GM19193 (cell line): ENCODE measurements around the gene ACVR1.

Experiments used
- POLR2A ChIP-seq: IDR thresholded peaks from 4 replicates; pipeline ENCODE4 v1.6.1; 2011; ENCODE audit not compliant: insufficient read depth, insufficient read length; ENCODE audit errors: extremely low read depth

The ACVR1 gene

DNA sequence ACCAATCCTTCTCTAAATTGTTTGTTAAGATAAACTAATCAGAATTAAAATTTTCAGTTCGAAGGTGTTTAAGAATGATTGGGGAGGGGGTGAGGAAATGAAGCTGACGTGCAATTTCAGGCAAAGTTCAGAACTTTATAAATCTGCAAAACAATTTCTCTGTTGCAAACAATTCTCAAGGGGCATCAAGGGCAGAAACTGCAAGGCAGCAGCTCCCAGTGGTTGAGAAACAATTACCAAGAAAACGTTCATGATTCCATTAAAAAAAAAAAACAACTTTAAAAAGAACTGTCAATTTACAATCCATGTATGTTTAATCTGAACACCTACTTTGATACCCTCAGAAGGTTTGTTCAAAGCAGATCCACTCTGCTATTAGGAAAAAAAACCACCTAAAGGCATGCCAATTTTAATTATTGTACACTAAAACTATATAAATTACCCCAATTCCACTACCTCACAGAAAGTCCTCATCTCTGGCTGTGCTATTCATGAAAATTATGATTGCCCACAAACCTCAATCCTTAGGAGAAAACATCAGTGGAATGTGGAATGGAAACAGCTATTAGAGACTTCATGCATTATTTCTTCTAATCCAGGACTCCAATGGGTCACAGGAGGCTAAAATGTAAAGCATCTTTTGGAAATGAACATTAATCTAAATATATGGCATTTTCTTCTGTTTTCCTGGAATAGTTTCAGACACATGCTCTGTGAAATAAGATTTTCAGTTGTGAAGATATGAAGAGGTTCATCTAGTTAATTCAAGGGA is 127.6 kb downstream of the ACVR1 start:
- no peak for TF ChIP-seq POLR2A

DNA sequence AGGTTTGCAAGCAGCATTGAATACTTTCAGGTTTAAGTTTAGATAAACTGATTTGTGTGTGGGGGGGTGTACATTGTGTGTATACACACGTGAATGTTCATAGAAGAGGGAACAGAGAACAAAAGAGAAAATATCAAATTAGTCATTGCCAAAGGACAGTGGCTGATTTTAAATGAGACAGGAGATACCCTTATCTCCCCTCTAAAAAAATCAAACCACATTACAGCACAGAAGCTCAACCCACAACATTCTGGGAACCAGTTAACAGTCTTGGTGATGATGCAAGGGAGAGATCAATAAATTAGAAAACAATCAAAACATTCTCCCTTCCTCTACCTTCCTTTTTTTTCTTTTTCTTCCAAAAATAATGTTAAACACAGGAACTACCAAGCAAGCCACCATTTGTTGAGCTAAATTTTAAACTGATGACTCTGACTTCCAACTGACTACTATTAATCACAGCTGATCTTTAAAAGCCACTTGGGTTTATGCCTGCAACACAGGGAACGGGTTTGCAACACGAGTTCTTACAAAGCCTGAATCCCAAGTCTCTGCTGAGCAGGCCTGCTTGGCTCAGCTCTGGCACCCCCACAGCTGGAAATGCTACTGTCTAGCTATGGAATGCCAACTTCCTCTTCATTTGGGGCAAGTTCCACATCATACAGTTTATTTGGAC is 128.3 kb downstream of the ACVR1 start:
- no peak for TF ChIP-seq POLR2A

DNA sequence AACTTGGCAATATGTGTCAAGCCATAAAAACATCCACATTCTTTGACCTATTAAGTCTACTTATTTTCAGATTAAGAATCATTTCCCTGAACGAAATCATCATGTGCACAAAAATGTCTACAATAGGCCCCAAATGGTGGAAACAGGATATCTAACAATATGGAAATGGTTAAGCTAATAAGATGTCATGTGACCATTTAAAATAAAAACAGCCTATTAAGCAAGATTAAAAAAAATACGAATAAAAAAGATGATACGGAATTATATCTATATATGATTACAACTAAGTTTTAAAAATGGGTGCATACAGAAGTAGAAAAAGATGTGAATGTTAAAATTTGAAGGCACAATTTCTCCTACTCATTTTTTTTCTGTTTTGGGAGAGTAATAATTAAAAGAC is 128.8 kb downstream of the ACVR1 start:
- TF ChIP-seq POLR2A, result no peak

DNA sequence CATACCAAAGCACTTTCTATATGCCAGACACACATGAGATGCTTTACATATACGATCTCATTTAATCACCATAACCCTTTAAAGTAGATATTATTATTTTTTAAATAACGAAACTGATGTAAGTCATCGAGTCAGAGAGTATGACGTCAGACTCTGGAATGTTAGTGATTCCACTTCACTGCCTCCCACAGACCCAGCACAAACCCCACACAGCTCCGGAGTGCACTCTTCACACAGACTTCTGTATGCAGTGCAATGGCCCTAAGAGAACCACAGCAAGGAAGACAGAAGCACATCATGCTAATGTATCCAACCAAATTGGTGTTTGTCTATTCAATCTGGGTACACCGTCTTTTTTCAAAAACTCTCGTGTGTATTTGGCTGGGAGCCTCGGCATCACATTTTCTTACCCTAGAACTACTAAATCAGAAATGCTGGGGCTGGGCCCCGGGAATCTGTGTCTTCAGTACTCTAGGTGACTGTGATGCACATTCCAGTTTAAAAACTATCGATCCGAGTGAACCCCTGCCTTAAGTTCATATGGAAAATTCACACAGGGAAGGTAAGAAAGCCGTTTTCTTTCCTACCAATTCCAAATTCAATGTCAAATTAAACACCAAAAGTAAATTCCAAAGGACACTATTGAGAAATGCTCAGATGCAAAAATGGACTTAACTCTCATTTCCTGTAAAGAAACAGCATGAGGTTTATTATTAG is 129.7 kb downstream of the ACVR1 start:
- no peak for TF ChIP-seq POLR2A

DNA sequence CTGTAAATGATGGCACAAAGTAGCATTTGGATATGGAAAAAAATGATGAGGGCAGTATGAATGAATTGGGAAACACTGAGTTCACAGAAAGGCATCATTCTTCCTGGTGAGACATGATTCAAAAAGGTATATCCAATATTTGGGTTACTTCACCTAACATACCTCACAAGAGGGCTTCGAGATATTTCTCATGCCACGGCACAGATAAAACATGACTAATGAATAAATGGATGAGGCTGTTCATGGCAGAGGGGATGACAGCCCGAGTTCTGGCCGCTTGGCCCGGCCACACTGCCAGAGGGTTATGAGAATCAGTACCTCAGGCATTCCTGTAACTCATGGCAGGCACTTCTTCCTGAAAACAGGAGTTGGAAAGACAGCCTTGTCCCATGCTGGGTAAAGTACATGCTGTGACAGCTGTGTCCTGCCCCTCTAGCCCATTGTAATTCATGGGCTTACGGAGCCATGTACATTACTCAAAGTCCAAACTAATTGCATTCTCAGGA is 131.5 kb downstream of the ACVR1 start:
- TF ChIP-seq POLR2A, result no peak

DNA sequence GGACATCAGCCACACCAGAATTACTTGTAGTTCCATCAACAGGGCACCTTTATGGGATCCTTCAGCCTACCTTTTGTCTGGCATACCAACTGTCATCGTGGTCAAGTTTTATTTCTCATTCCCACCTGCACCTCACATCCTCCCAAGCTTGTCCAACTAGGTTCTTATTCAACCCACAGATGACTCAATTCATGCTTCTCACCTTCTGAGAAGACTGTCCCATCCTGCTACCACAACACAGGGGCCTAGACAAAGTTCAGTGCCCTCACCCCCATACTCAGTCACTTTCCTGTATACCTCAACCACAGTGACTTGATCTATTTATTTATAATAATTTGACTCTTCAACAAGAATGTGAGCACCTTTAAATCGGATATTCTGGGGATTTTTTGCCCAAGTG is 133.1 kb downstream of the ACVR1 start:
- no peak for TF ChIP-seq POLR2A

DNA sequence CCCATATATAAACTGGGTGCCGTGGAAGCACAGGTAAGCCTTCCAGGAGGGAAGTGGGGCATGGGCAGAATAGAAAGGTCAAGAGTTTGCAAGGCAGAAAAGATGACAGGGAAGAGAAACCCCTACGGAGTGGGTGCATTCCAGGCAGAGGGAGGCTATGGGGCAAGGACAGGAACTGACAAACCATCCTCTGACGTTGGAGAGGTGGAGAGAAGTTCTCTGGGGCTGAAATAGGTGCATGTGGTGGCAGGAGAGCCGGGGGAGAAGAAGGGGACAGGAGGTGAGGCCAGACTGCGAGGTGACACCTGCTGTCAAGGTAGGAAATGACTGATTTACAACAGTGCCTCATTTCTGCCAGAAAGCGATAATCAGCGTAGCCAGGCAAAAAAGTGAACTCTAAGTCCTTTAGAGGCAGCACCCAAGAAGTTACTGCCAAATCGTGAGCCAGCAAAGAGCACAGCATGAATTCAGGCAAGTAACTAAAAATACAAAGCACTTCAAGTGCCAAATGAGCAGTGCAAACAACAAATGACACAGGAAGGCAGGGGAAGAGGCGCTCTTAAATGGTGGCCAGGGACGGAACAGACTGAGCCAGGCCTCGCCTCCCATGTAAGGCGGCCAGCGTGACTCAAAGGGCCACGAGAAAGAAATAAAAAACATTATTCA is 134.2 kb downstream of the ACVR1 start:
- TF ChIP-seq POLR2A, result no peak

DNA sequence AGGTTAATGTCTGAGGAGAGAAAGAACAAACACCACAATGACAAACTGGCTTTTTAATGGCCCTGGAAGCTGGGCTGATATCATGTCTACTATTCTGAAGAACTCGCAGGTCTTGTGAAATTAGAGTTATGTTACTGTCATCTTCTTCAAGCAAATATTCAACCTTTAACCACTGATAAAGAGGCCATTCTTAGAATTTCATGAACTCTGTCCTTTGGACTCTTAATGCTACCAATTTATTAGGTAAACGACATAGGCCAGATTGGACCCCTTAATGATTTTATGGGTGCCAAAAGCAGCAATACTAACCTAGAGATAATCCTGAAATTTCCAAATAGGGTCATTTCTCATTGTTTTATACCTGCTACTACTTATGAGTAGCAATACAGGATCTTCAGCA is 138.5 kb downstream of the ACVR1 start:
- TF ChIP-seq POLR2A, result no peak

DNA sequence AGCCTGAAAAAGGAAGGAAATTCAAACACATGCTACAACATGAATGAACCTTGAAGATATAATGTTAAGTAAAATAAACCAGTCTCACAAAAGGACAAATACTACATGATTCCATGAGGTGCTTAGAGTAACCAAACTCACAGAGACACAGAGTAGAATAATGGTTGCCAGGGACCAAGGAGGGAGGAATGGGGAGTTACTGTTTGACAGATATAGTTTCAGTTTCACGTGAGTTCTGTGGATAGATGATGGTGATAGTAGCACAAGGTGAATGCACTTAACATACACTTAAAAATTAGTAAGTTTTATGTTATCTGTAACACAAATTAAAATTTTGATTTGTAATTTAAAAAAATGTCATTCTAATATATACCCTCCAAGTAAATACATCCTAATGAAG is 140.6 kb downstream of the ACVR1 start:
- no peak for TF ChIP-seq POLR2A

DNA sequence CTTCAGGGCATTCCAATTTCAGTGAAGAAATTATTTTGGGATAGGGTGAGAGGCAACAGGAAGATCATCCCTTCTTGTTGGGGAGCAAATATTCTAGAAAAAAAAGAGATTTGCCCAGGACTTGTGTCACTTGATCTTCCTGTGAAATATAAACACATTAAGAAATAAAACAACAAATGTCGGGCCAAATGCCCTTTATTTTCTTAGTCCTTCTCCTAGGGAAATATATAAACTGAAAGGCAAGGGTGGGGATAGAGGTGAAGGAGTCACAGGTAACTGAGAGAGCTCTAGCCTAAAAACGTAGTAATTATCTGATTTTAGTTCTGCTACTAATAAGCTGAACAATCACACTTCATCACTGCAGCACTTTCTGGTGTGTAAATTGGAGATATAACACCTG is 142.9 kb downstream of the ACVR1 start:
- TF ChIP-seq POLR2A, result no peak

DNA sequence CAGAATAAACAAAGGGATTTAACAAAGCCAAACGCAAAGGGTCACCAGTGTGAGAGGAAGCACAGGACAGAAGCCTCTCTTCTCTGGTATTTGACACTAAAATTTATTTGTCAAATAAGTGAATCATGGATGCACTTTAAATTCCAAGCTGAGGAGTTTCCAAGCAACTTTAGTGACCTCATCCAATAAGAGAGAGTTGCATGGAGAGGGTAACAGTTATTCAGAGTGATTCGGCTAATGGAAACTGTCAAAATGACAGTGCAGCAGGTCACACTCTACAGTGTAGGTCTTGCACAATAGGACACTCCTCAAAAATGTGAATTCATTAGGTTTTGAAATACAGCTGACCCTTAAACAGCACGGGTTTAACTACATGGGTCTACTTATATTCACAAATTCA is 143.5 kb downstream of the ACVR1 start:
- no peak for TF ChIP-seq POLR2A

DNA sequence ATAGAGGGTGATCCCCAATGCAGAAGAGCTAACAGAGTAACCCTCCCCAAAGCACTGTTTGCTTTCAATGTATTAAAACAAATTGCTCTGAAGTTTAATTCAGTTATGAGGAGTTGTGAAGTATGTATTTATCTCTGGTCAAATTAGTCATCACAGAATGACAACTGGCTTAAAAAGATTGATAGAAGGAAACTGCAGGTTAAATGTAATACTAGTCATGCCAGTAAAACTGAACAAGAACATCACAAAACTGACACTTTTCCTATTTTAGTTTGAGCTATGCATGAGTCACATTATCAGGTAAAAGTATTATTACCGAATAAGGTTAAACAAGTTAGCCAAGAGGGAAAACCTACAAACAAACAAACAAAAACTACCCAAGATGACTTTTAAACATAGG is 148.4 kb downstream of the ACVR1 start:
- no peak for TF ChIP-seq POLR2A

DNA sequence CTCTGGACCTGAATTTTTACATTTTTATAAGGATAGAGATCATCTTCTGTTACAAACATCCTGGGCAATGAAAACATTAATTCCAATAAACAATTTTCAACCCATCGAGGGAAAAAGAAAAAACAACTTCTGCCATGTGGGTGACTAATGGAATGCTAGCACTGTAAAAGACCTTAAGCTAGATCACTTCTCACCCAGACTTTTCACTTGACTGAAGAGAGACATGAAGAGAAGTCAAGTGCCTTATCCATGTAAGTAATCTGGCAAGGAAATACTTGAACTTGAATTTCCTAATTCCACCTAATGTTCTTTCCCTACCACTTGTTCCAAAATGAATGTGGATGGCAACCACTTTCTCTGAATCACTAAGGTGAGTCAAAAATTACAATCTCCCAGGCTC is 149.2 kb downstream of the ACVR1 start:
- TF ChIP-seq POLR2A, result no peak

DNA sequence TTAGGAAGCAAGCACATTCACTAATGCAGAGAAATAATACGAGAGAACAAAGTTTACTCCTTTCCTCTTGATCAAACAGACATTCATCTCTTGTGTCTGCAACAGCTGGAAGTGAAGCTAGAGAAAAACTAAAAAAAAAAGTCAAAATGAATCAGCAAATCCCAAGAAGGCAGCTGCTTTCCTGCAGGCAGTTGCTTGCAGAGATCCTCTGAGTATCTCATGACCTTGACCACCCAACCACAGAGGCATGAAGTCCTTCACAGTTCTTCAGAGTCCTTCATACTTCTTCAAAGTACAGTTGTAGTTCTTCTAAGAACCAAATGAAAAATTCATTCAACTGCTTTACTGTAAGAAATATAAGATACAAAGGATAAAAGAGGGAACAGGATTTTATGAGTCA is 150.3 kb downstream of the ACVR1 start:
- TF ChIP-seq POLR2A, result no peak
